IMR-90 (cell line): Measurements from ENCODE around the gene MARK4. TPM values are rescaled to one million over a fixed set of nuclear protein-coding genes. Genes with fewer than 3 reads are reported as not detected.

Experiments
- ATAC-seq: fragments of 200-7000 bp; cut with Tn5 transposase; 2 replicates; pipeline ENCODE4 v1.9.1; 2020; ENCODE audit warnings: low read depth, mild to moderate bottlenecking, moderate library complexity
- BruUV-seq: library from RNA; stranded (reverse); fragments of 400-500 nt; replicated peaks from 2 replicates; lab custom pipeline; 2021; lab: Mats Ljungman, UMichigan
- CTCF ChIA-PET: fragments of 300-600 bp; formaldehyde crosslinking; extraction: SDS; loops from one replicate; lab custom pipeline; 2021; ENCODE audit warnings: antibody characterized with exemption; lab: Yijun Ruan, JAX
- POLR2A ChIA-PET: fragments of 300-600 bp; sonication (Branson Sonifier 250); formaldehyde crosslinking; loops from one replicate; lab custom pipeline; 2022; ENCODE audit warnings: antibody characterized with exemption; ENCODE audit not compliant: unreplicated experiment; lab: Charles Lee
- DNase-seq: peaks from one replicate; pipeline ENCODE4 v3.0.0; 2013
- H2AFZ ChIP-seq: replicated peaks from 2 replicates; pipeline ENCODE3; 2013; ENCODE audit warnings: low read length, mild to moderate bottlenecking; ENCODE audit not compliant: poor library complexity
- H2AK5ac ChIP-seq: 2 replicates; pipeline ENCODE4 v1.6.1; 2013; ENCODE audit warnings: low read depth, low read length, inconsistent platforms
- H2AK9ac ChIP-seq: replicated peaks from 2 replicates; pipeline ENCODE3; 2013; ENCODE audit warnings: mild to moderate bottlenecking, low read depth, low read length, moderate library complexity; ENCODE audit not compliant: poor library complexity
- H2BK120ac ChIP-seq: 2 replicates; pipeline ENCODE4 v1.6.1; 2013; ENCODE audit warnings: low read depth, low read length, inconsistent platforms
- H2BK15ac ChIP-seq: 3 replicates; pipeline ENCODE4 v1.6.1; 2013; ENCODE audit warnings: low read depth, low read length, inconsistent platforms
- H2BK20ac ChIP-seq: 2 replicates; pipeline ENCODE4 v1.6.1; 2013; ENCODE audit warnings: low read depth, mild to moderate bottlenecking, inconsistent platforms, low read length, moderate library complexity
- H2BK5ac ChIP-seq: 2 replicates; pipeline ENCODE4 v1.6.1; 2013; ENCODE audit warnings: mild to moderate bottlenecking, low read depth, low read length, inconsistent platforms; ENCODE audit not compliant: poor library complexity, severe bottlenecking
- H3K14ac ChIP-seq: replicated peaks from 2 replicates; pipeline ENCODE4 v1.6.1; 2013; ENCODE audit warnings: low read depth, low read length, inconsistent platforms
- H3K18ac ChIP-seq: 2 replicates; pipeline ENCODE4 v1.6.1; 2013; ENCODE audit warnings: low read depth, low read length, control low read depth
- H3K23ac ChIP-seq: 2 replicates; pipeline ENCODE4 v1.6.1; 2013; ENCODE audit warnings: low read depth, low read length, inconsistent platforms
- H3K27ac ChIP-seq: 2 replicates; pipeline ENCODE4 v1.5.1; 2013; ENCODE audit warnings: mild to moderate bottlenecking, control low read depth, low read length; ENCODE audit not compliant: insufficient read depth
- H3K27me3 ChIP-seq: 2 replicates; pipeline ENCODE4 v1.6.1; 2013; ENCODE audit warnings: low read length; ENCODE audit not compliant: control insufficient read depth, insufficient read depth
- H3K36me3 ChIP-seq: 2 replicates; pipeline ENCODE4 v1.6.1; 2013; ENCODE audit warnings: low read length, mixed read lengths; ENCODE audit not compliant: control insufficient read depth, insufficient read depth
- H3K4ac ChIP-seq: 2 replicates; pipeline ENCODE4 v1.6.1; 2013; ENCODE audit warnings: low read depth, low read length, inconsistent platforms
- H3K4me1 ChIP-seq: 2 replicates; pipeline ENCODE4 v1.6.1; 2013; ENCODE audit warnings: low read length, mixed read lengths; ENCODE audit not compliant: control insufficient read depth, insufficient read depth
- H3K4me2 ChIP-seq: 2 replicates; pipeline ENCODE4 v1.6.1; 2013; ENCODE audit warnings: low read depth, mild to moderate bottlenecking, control low read depth, low read length, moderate library complexity
- H3K4me3 ChIP-seq: 2 replicates; pipeline ENCODE4 v1.5.1; 2013; ENCODE audit warnings: low read depth, mild to moderate bottlenecking, control low read depth, low read length, moderate library complexity; ENCODE audit not compliant: insufficient read depth
- H3K56ac ChIP-seq: 2 replicates; pipeline ENCODE4 v1.6.1; 2013; ENCODE audit warnings: low read length, inconsistent platforms; ENCODE audit not compliant: insufficient read depth; ENCODE audit errors: extremely low read depth
- H3K79me1 ChIP-seq, 2 experiments: 2 replicates each; pipeline ENCODE4 v1.6.1; 2013; ENCODE audit warnings: low read length in 2 of 2, inconsistent platforms in 1 of 2, low read depth in 1 of 2
- H3K9ac ChIP-seq: 2 replicates; pipeline ENCODE4 v1.6.1; 2013; ENCODE audit warnings: low read depth, low read length, control low read depth
- H3K9me1 ChIP-seq: 2 replicates; pipeline ENCODE4 v1.6.1; 2013; ENCODE audit warnings: low read length, inconsistent platforms; ENCODE audit not compliant: insufficient read depth
- H3K9me3 ChIP-seq: 2 replicates; pipeline ENCODE4 v1.6.1; 2013; ENCODE audit warnings: low read length; ENCODE audit not compliant: control insufficient read depth, insufficient read depth
- H4K20me1 ChIP-seq: 2 replicates; pipeline ENCODE4 v1.6.1; 2013; ENCODE audit warnings: low read length, inconsistent platforms; ENCODE audit not compliant: insufficient read depth
- H4K5ac ChIP-seq: 2 replicates; pipeline ENCODE4 v1.6.1; 2013; ENCODE audit warnings: mild to moderate bottlenecking, low read depth, low read length, control low read depth
- H4K8ac ChIP-seq, 2 experiments: 2 replicates each; pipeline ENCODE4 v1.6.1; 2013; ENCODE audit warnings: low read depth in 2 of 2, low read length in 2 of 2, control low read depth in 1 of 2, inconsistent platforms in 1 of 2
- H4K91ac ChIP-seq: 2 replicates; pipeline ENCODE4 v1.6.1; 2013; ENCODE audit warnings: low read depth, low read length, inconsistent platforms; ENCODE audit not compliant: insufficient read depth
- CEBPB ChIP-seq: IDR thresholded peaks from 2 replicates; pipeline ENCODE4 v1.6.1; 2012; ENCODE audit warnings: low read depth, low read length, improper control_type of control experiment
- FOS ChIP-seq: fragments of 150-350 bp; IDR thresholded peaks from 2 replicates; pipeline ENCODE4 v1.6.1; 2016; ENCODE audit warnings: low read depth, low read length
- SMC3 ChIP-seq: fragments of 150-350 bp; IDR thresholded peaks from 2 replicates; pipeline ENCODE4 v1.6.1; 2016; ENCODE audit warnings: low read depth, mild to moderate bottlenecking, antibody characterized with exemption, low read length, moderate library complexity
- WGBS, 2 experiments: methylation state at CpG; one replicate each; pipeline versions ENCODE4 v1.1.5 to v1.1.7; 2013; ENCODE audit warnings: missing lambda C conversion rate in 2 of 2; ENCODE audit not compliant: insufficient read length in 1 of 2; ENCODE audit errors: extremely low coverage in 2 of 2; 5-methylcytosine and 5-hydroxymethylcytosine counted together
- dilution Hi-C: fragments of 300-500 bp; cut with HindIII; formaldehyde crosslinking; loops from one replicate; pipeline ENCODE4 v1.14.3; 2018; ENCODE audit warnings: low sequenced_read_pairs; ENCODE audit not compliant: unreplicated experiment
- in situ Hi-C: fragments of 300-500 bp; cut with MboI; formaldehyde crosslinking; loops from 3 replicates; pipeline ENCODE4 v1.14.3; 2019; ENCODE audit warnings: low sequenced_read_pairs, inconsistent platforms, mixed read lengths
- intact Hi-C: fragments of 100-400 bp; cut with micrococcal nuclease; formaldehyde crosslinking; loops from 2 replicates; pipeline ENCODE4 v1.10.0; 2022
- polyA plus RNA-seq, 3 experiments: library from polyadenylated mRNA; depleted of rRNA; stranded (reverse); fragments of >200 nt; gene quantifications; 2 replicates each; pipeline ENCODE4 v1.2.3, GENCODE V29; 2012; ENCODE audit warnings: low replicate concordance in 1 of 3
- total RNA-seq: library from RNA; depleted of rRNA; stranded (reverse); fragments of >200 nt; gene quantifications from 2 replicates; pipeline ENCODE4 v1.2.3, GENCODE V29; 2012
- TF ChIP-seq, protein P1 (sequence below): fragments of 150-350 bp; IDR thresholded peaks from 2 replicates; pipeline ENCODE4 v1.6.1; 2017; ENCODE audit warnings: mild to moderate bottlenecking, antibody characterized with exemption, low read length, low read depth

The MARK4 gene
- total and polyA plus RNA-seq, 2 of the 4 experiments (the other 2 are of a cell fraction) = 11.3 to 20.7 TPM

DNA sequence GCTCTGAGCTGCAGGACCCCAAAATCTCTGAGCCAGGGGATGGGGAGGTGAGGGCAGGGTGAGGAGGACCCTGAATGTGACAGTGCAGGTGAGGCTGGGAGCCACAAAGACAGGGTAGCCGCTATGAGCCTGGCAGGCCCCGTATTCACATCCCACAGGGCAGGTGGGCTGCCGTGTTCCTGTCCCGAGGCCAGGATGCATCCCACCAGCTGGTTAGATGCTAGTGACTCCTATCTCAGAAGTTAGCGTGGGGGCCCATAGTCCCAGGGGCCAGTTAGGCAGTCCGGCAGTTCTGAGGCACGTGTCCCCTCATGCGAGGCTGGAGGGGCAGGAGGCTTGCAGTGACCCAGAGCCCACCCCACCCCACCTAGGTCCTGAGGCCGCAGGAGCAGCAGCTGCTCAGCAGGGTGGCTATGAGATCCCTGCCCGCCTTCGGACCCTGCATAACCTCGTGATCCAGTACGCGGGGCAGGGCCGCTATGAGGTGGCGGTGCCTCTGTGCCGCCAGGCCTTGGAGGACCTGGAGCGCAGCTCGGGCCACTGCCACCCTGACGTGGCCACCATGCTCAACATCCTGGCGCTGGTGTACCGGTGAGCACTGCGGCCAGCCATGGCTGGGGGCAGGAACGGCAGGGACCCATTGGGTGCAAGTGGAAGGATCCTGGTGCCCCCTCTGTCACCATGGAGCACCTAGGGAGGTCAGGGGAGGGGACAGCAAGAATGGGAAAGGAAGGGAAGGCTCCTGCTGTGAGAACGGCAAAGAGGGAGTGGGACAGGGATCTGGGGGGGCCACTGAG is 96.7 kb downstream of the MARK4 start (continued):
- TF ChIP-seq SMC3 = no peak

DNA sequence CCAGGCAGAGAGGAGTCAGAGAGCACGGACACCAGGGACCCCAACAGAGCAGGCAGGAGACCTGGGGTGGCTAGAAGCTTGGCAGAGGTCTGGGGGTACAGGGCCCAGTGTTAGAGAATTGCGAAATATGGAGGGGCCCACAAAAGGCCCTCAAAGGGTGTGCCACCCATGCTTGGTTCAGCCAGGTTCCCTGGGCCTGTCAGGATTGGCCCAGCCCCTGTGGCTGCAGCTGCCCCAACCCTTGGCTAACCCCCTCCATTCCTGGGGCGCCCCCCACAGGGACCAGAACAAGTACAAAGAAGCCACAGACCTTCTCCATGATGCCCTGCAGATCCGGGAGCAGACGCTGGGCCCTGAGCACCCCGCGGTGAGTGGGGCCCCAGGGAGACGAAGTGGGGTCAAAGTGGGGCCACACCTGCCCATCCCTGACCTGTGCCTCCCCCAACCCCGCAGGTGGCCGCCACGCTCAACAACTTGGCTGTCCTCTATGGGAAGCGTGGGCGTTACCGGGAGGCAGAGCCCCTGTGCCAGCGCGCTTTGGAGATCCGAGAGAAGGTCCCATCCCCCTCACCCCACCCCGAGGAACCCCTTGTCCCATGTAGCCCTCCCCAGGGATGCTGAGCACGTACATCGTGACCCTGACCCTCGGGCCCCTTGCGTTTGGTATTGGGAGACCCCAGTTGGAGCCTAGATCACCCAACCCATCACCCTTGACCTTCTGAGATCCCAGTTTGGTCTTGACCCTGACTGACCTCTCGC is 97.5 kb downstream of the MARK4 start:
- Histone ChIP-seq H2BK5ac (no peak overlapping the region), H4K8ac (no peak overlapping the region), H3K18ac (no peak overlapping the region), H3K4me1 (no peaks in the 10 kb centered on the region), H3K14ac (no peak overlapping the region), H3K9me3 (no peaks in the 10 kb centered on the region), H3K23ac (no peak overlapping the region), H2AFZ (peak overlapping the region; percentile 23), H4K5ac (no peak overlapping the region), H3K4ac (no peak overlapping the region), H3K79me1 (0 out of 4 replicates have a peak, but pooled peaks cover 0 to 4% of the 10 kb centered on the region in 2 experiments), H3K9me1 (peaks cover 2% of the 10 kb centered on the region; the same call in 1 of the 2 replicates), H2BK120ac (no peak overlapping the region), H3K9ac (no peak overlapping the region), H4K91ac (no peak overlapping the region), H2BK15ac (no peak overlapping the region), H3K56ac (no peak overlapping the region), H2BK20ac (no peak overlapping the region), H4K20me1 (peaks cover 12% of the 10 kb centered on the region), H2AK5ac (no peak overlapping the region), H2AK9ac (peak overlapping the region; percentile 78), H3K4me3 (no peak overlapping the region), H3K27ac (no peak overlapping the region), H3K36me3 (peaks cover 27% of the 10 kb centered on the region), H3K27me3 (peaks cover 2% of the 10 kb centered on the region; the same call in 1 of the 2 replicates), H3K4me2 (no peak overlapping the region)
- WGBS, 2 experiments = 82% methylated on average over 15 of the region's 23 CpGs; no CpG with 5 or more reads in 1 of the 2 experiments
- in situ Hi-C loops (no loop called here), intact Hi-C loops (no loop called here), dilution Hi-C loops (no loop called here)
- TF ChIP-seq FOS (no peak), CEBPB (peak; percentile 76)
- TF ChIP-seq, protein P1, sequence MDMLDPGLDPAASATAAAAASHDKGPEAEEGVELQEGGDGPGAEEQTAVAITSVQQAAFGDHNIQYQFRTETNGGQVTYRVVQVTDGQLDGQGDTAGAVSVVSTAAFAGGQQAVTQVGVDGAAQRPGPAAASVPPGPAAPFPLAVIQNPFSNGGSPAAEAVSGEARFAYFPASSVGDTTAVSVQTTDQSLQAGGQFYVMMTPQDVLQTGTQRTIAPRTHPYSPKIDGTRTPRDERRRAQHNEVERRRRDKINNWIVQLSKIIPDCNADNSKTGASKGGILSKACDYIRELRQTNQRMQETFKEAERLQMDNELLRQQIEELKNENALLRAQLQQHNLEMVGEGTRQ = no peak
- no TSS peak for BruUV-seq
- DNase-seq = no peak
- ChIA-PET POLR2A (no interaction called here), CTCF (no interaction called here)
- ATAC-seq = no peak
